Liver (tissue), 2 donors: ENCODE data around the gene MPST.

Experiments used
- CTCF ChIP-seq: fragments of 150-350 bp; IDR thresholded peaks from 2 replicates; pipeline ENCODE4 v1.5.1; 2017; ENCODE audit warnings: improper control_type of control experiment, low read depth, low read length; ENCODE audit not compliant: missing input control
- YY1 ChIP-seq: IDR thresholded peaks from 2 replicates; pipeline ENCODE4 v1.6.1; 2016; ENCODE audit warnings: antibody characterized with exemption, mild to moderate bottlenecking
- donor health status: healthy.

GRCh38 chr22:37010174-37010573, 9.4 kb upstream of the MPST start:
- TF ChIP-seq YY1 (no peak), CTCF (no peak)
